ENCODE data around the gene NFIA.

The NFIA gene

DNA sequence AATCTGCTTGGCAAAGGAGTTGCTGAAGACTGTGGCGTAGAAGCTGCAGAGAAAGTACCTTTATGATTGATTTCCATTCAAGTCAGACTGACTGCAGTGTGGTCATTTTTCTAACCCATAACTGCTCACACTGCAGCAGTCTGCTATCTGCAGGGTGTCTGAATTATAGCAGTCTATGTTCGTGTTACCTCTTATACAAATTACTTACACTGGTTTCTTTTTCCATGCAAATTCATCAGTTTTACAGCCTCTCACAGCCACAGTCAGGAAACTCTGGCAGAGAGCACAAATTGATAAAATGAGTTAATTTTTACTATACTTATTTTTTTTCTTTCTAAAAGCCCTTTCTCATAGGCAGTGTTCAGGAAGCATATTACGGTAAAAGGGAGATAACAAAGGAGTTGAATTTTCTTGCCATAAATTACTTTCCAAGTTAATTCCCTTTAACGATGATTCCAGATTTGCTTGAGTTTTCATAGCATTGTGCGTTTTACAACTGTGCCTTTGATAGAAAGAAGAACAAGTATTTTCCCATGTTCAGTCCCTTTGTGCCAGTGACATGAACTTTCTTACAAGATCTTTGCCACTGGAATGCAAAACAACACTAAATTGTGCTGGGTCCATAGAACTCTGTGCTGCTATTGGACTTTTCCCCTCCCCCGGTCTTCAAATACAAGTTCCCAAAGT lies 261.5 kb downstream of the NFIA start:
- DNase-seq (ENCODE audit: low spot score) = no peak
- TF ChIP-seq, protein P1, sequence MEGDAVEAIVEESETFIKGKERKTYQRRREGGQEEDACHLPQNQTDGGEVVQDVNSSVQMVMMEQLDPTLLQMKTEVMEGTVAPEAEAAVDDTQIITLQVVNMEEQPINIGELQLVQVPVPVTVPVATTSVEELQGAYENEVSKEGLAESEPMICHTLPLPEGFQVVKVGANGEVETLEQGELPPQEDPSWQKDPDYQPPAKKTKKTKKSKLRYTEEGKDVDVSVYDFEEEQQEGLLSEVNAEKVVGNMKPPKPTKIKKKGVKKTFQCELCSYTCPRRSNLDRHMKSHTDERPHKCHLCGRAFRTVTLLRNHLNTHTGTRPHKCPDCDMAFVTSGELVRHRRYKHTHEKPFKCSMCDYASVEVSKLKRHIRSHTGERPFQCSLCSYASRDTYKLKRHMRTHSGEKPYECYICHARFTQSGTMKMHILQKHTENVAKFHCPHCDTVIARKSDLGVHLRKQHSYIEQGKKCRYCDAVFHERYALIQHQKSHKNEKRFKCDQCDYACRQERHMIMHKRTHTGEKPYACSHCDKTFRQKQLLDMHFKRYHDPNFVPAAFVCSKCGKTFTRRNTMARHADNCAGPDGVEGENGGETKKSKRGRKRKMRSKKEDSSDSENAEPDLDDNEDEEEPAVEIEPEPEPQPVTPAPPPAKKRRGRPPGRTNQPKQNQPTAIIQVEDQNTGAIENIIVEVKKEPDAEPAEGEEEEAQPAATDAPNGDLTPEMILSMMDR (IDR thresholded peaks at IDR 0.05; ENCODE audit: extremely low read depth, missing control alignments) = no peak

DNA sequence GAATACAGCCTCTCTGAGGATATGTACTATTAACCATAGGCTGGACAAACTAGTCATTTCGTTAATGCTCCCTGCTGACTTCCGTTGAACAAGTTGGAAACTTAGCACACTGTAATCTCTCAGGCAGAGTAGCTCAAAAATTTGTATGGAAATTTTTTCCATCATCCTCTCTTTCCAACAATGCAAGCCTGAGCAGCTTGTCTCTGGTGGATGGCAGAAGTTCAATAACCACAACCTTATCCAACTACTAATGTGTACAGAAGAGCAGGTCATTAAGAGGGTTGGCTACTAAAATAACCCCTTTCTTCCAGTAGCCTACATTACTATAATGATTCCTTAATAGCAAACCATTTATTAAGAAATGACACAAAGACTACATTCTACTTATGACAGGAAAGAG lies 262.3 kb downstream of the NFIA start:
- no peak for DNase-seq (ENCODE audit: low spot score)
- TF ChIP-seq, protein P1 (IDR thresholded peaks at IDR 0.05; ENCODE audit: extremely low read depth, missing control alignments) = no peak

DNA sequence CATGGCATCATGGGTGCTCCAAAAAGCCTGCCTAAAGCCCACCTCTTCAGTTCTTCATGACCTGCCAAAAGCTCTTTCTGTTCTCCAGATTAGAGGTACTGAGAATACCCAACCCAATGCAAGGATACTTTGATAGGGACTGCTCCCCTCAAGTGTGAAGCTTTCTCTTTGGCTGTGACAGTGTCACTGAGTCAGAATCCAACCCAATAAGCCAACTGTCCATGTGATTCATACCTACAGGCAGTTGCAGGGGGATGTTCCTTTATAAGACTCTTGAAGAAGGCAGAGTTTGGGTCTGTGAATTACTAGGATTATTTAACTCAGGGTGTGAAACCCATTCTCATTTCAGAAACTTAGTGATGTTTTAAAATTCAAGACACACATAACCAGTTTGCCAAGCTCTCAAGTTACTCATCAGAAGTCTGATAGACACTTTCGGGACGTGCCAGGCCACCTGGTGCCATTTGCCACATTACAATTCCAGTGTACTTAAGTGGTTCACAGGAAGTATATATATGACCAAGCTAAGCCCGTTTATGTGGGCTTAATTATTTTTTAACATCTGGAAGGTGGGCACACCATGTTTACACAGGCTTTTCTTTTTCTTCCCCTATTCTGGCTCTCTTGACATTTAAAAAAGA lies 265.8 kb downstream of the NFIA start:
- TF ChIP-seq, protein P1 (IDR thresholded peaks at IDR 0.05; ENCODE audit: extremely low read depth, missing control alignments) = no peak
- DNase-seq (ENCODE audit: low spot score) = no peak

DNA sequence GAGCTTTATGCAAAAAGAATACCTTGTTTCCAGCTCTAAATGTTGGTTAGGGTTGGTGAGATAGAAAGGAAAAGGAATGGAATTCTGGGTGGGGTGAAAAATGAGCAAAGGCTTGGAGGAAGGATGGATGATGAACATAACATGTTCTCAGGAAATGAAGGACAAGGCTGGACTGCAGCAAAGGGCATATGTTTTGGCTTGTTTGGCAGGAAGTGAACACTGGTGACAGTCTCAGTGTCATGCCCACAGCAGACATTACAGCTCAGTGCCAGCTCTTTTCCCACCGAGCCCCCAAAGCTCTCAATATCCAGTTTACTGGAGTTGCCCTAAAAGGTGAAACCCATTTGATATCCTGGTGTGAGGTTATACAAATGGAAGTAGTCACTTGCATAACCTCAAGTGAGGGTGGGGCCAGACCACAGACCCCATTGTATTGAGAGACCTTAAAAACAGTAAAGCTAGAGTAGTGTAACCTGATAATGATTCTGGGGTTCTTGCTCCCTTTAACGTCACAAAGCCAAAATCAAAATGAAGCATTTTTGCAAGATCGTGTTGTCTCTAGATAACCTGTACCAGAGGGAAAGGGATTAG lies 270.6 kb downstream of the NFIA start:
- DNase-seq (ENCODE audit: low spot score) = no peak
- TF ChIP-seq, protein P1 (IDR thresholded peaks at IDR 0.05; ENCODE audit: extremely low read depth, missing control alignments) = no peak

DNA sequence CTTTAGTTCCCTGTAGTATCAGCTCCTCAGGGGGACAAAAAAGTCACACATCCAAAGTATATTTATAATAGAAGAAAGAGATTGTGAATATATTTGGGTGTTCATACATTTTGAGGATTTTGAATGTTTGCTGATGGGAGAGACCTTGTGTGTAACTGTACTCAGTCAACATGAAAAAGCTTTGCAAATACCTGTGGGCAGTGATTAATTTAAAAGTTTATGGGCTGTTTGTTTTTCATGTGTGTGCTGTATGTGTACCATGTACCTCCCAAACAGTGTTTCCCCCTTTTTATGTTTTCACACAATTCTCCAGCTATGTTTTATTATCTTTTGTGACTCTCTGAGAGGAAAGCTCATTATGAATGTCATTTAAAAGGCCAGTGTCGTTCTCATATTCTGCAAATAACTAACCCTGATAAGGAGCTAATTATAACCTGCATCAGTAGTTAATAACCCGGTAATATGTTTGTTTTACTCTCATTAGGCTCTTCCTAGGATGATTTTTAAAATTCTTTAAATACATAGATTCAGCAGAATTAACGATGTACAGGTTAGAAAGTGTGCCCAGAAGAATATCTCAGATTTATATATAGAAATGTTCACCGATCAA lies 271.5 kb downstream of the NFIA start:
- TF ChIP-seq, protein P1 (IDR thresholded peaks at IDR 0.05; ENCODE audit: extremely low read depth, missing control alignments) = no peak
- DNase-seq (ENCODE audit: low spot score) = no peak

DNA sequence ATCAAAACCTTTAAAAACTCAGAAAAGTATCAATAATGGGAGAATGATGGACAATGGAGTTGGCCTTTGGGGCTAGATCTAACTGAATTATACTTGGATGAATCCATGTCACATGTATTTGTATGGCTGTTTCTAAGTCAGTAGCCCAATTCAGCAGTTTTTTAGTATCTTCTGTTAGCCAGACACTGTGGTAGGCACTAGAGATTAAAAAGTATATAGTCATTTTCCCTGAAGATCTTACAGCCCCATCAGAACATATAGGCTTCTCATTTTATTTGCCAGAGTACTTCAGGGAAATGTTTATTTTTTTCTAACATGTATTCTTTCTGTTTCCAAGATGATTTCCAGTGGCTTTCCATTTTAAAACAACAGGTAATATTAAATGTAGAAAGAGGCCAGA lies 273.7 kb downstream of the NFIA start:
- no peak for DNase-seq (ENCODE audit: low spot score)
- TF ChIP-seq, protein P1 (IDR thresholded peaks at IDR 0.05; ENCODE audit: extremely low read depth, missing control alignments) = no peak

DNA sequence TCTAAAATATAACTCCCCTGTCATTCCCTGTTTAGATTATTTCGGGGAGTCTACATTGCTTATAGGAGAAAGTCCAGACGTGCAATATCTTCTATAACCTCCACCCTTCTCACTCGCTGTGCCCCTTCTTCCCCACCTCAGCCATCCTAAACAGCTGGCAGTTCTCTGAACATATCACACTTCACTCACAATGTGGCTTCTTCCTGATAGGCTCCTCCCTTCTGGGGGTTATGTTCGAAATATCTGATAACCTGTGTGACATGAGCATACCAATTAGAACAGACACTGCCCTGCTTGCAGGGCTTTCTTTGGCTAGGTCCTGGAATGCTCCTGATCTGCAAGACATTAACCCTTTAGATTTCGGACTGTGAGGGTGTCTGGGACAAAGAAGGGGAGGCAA lies 274.6 kb downstream of the NFIA start:
- TF ChIP-seq, protein P1 (IDR thresholded peaks at IDR 0.05; ENCODE audit: extremely low read depth, missing control alignments) = no peak
- no peak for DNase-seq (ENCODE audit: low spot score)
